PFSK-1 (cell line): ENCODE data around the gene MAGI1.

ENCODE experiments used
- FOXP2 ChIP-seq: optimal IDR thresholded peaks from 2 replicates; pipeline ENCODE3; 2011; ENCODE audit warnings: borderline replicate concordance, control low read depth, inconsistent platforms; ENCODE audit not compliant: insufficient read depth; ENCODE audit errors: extremely low read length, extremely low read depth
- POLR2AphosphoS5 ChIP-seq: IDR thresholded peaks from 2 replicates; pipeline ENCODE4 v1.6.1; 2012; ENCODE audit warnings: low read depth, mild to moderate bottlenecking, control low read depth, low read length, moderate library complexity
- SIN3A ChIP-seq: IDR thresholded peaks from 2 replicates; pipeline ENCODE4 v1.6.1; 2012; ENCODE audit warnings: mild to moderate bottlenecking, low read length, moderate library complexity, borderline replicate concordance; ENCODE audit not compliant: insufficient read depth
- TAF1 ChIP-seq: IDR thresholded peaks from 2 replicates; pipeline ENCODE4 v1.6.1; 2012; ENCODE audit warnings: low read length, control low read depth, borderline replicate concordance; ENCODE audit not compliant: insufficient read depth
- TF ChIP-seq, protein P1 (sequence below), 2 experiments: IDR thresholded peaks; 2 replicates each; pipeline versions ENCODE4 v1.6.1 to v1.8.0; 2011 to 2012; ENCODE audit warnings: low read depth in 2 of 2, low read length in 2 of 2, control low read depth in 1 of 2, inconsistent platforms in 1 of 2, mild to moderate bottlenecking in 1 of 2, moderate library complexity in 1 of 2; ENCODE audit not compliant: insufficient read depth in 1 of 2

MAGI1 gene

DNA sequence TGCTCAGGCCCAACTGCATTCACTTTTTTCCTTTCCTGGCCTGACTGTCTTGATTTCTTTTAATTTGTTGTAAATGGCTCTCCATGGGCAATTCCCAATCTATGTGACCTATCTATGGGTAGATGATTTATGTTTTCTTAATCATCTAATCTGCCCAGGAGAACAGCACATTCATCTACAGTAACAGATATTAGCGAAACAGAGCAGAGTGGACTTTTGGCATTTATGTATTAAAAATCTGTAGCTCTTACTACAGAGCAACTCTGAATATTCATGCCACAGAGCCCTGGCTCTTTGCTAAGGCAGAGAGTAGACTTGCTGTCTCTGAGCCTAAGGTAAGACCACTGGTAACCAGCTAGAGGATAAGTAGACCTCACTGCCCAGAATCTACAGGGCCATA, 676.0 kb downstream of the MAGI1 start:
- TF ChIP-seq SIN3A = no peak
- no peak for TF ChIP-seq POLR2AphosphoS5
- no peak for TF ChIP-seq FOXP2
- TF ChIP-seq, protein P1, sequence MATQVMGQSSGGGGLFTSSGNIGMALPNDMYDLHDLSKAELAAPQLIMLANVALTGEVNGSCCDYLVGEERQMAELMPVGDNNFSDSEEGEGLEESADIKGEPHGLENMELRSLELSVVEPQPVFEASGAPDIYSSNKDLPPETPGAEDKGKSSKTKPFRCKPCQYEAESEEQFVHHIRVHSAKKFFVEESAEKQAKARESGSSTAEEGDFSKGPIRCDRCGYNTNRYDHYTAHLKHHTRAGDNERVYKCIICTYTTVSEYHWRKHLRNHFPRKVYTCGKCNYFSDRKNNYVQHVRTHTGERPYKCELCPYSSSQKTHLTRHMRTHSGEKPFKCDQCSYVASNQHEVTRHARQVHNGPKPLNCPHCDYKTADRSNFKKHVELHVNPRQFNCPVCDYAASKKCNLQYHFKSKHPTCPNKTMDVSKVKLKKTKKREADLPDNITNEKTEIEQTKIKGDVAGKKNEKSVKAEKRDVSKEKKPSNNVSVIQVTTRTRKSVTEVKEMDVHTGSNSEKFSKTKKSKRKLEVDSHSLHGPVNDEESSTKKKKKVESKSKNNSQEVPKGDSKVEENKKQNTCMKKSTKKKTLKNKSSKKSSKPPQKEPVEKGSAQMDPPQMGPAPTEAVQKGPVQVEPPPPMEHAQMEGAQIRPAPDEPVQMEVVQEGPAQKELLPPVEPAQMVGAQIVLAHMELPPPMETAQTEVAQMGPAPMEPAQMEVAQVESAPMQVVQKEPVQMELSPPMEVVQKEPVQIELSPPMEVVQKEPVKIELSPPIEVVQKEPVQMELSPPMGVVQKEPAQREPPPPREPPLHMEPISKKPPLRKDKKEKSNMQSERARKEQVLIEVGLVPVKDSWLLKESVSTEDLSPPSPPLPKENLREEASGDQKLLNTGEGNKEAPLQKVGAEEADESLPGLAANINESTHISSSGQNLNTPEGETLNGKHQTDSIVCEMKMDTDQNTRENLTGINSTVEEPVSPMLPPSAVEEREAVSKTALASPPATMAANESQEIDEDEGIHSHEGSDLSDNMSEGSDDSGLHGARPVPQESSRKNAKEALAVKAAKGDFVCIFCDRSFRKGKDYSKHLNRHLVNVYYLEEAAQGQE (IDR thresholded peaks at IDR 0.05; ENCODE audit: insufficient read depth in 1 of 2, low read depth in 2 of 2, low read length in 2 of 2) = no peak

DNA sequence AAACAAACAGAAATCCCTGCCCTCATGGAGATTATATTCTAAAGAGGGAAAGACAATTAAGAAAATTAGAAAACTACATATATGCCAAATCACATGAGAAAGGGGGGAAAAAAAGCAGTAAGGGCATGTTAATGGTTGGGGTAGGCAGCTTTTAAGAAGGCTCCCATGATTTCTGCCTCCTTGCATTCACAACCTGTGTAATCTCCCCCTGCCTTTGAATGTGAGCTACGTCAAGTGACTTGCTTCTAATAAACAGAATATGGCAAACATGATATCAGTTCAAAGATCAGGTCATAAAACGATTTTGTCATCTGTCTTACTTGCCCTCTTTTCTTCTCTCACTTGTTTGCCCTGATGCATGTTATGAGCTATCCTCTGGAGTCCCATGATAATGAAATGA, 677.3 kb downstream of the MAGI1 start:
- TF ChIP-seq POLR2AphosphoS5 (no peak), SIN3A (no peak), TAF1 (no peak), FOXP2 (no peak)
- TF ChIP-seq, protein P1 (IDR thresholded peaks at IDR 0.05; ENCODE audit: insufficient read depth in 1 of 2, low read depth in 2 of 2, low read length in 2 of 2) = no peak

DNA sequence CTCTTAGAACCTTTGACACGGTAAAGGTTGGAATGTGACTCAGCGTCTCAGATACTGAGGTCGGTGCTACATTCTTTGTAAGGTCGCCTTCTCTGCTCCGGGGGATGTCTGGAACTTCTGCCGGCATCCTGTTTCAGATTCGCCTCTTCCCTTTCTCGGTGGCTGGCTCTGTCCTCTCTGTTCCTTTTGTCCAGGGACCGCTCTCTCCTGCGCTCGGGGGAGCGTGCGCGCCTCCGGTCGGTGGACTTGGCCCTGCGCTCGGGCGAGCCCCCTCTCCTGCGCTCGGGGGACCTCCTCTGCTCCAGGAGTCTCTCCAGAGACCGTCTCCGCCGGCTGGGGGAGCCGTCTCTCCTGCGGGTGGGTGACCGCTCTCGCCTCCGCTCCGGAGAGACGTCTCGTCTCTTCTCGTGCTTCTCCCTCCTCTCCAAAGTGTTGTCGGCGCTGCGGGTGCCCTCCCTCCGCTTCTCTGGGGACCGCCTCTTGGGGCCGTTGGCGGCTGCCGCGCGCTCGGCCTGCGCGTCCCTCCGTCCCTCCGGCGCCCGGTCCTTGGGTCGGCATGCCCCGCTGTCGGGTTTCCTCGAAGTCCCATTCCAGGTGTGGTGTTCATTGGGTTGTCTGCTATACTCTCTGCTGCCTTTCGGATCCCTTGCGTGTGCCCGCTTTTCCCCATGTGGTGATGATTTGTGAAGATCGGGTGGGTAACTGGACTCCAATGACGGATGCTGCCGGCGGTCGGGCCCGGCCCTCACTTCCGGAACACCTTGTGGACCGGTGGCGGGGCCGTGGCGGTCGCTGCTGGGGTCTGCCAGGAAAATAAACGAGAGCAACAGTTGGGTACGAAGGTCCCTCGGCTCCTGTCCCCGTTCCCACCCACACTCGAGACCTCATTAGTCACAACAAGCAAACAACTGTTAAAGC, 682.1 kb downstream of the MAGI1 start:
- TF ChIP-seq, protein P1 (IDR thresholded peaks at IDR 0.05; ENCODE audit: insufficient read depth in 1 of 2, low read depth in 2 of 2, low read length in 2 of 2) = no peak
- no peak for TF ChIP-seq TAF1
- no peak for TF ChIP-seq SIN3A
- no peak for TF ChIP-seq FOXP2
- TF ChIP-seq POLR2AphosphoS5 = no peak

DNA sequence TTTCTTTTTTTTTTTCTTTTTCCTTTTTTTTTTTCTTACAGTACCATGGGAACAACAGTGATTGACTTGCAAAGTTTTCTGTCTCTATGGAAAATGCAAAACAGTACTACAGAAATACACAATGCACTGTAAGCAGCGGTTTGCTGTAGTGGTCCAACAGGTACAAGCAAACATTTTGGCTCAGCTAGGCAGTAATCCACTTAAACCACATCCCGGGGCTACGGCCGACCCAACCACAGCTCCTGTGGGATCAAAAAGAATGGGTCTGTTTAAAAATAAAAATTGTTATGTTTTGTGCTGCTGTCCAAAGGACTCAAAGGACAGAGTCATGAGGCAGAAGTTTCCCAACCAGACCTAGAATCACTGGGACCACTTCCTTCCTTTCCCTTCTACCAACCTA, 683.8 kb downstream of the MAGI1 start:
- TF ChIP-seq SIN3A = no peak
- no peak for TF ChIP-seq POLR2AphosphoS5
- TF ChIP-seq FOXP2 = no peak
- TF ChIP-seq TAF1 = no peak
- TF ChIP-seq, protein P1 (IDR thresholded peaks at IDR 0.05; ENCODE audit: insufficient read depth in 1 of 2, low read depth in 2 of 2, low read length in 2 of 2) = no peak
